RWPE1 (cell line): Measurements from ENCODE around the gene LINGO4.

Experiments
- CTCF ChIA-PET: fragments of 350-600 bp; sonication (Branson Sonifier 250); formaldehyde crosslinking; extraction: SDS; loops from one replicate; lab custom pipeline; 2021; lab: Yijun Ruan, JAX
- POLR2A ChIA-PET: fragments of 400-600 bp; formaldehyde crosslinking; extraction: SDS; loops from one replicate; lab custom pipeline; 2020; ENCODE audit warnings: antibody characterized with exemption; ENCODE audit not compliant: low non-redundant PET; lab: Yijun Ruan, JAX
- DNase-seq: peaks from one replicate; pipeline ENCODE4 v3.0.0; 2012; ENCODE audit warnings: low spot score
- H3K27ac ChIP-seq: fragments of 450-650 bp; 2 replicates; pipeline ENCODE4 v1.5.1; 2017
- CTCF ChIP-seq: fragments of 450-650 bp; conservative IDR thresholded peaks from 2 replicates; pipeline ENCODE4 v1.5.1; 2017; ENCODE audit warnings: low read depth, mild to moderate bottlenecking

The LINGO4 gene

DNA sequence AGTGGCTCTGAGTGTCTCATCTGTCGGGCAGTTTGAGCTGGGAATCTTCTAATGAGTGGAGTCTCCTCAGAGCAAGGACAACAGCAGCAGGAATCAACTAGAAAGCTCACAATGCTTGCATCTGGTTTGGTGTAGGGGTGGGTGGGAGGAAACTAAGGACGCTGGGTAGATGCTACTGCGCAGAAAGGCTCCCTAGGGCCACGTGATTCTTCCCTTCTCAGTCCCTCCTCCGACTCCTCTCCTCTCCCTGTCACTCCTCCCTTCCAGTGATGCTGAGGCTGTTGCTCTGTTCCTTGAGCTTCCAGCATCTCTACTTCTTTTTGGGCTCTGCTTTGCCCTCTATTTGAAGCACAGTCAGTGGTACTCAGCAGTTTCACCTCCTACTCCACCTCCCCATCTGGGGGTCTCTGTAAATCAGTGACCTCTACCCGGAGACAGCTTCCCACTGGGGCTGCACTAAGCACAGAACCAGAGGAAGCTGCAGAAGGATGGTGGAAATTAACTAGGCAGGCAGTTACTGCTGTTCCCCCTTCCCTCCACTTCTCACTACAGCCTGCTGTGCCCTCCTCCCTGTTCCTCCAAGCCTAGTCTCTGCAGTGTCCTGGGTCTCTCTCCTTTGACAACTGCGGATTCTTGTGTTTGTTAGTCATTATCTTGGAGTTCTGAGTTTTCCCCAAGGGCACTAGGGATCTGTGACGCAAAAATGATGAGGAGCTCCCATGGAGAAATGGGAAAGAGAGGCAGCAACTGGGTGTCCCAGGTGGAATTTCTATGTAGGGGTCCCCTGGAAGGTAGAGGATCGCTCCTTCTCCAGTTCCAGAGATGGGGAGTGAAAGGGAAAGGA is 5.8 kb downstream of the LINGO4 start:
- no peak for DNase-seq
- ChIA-PET POLR2A (no interaction called here), CTCF (interaction anchor here (0.6 to 1.3 kb wide), 2 partner anchors 8 to 731 kb away, joined by 3 to 4 read pairs; no protein-coding TSS in a partner anchor)
- no peak overlapping the region for H3K27ac ChIP-seq
- TF ChIP-seq CTCF, result no peak

- H3K27ac ChIP-seq, result no peak overlapping the region
- TF ChIP-seq CTCF, result no peak
- CTCF ChIA-PET, result interaction anchor here (0.6 to 1.3 kb wide), 2 partner anchors 8 to 730 kb away, joined by 3 to 4 read pairs; no protein-coding TSS in a partner anchor
- POLR2A ChIA-PET, result no interaction called here
- no peak for DNase-seq
Measured at GRCh38 chr1:151798571-151798970, 6.6 kb downstream of the LINGO4 start.

- TF ChIP-seq CTCF, result no peak
- peak overlapping the region; percentile 72 for H3K27ac ChIP-seq
- ChIA-PET POLR2A (no interaction called here), CTCF (interaction anchor here (0.8 to 1.1 kb wide), 3 partner anchors 13 to 84 kb away, joined by 3 to 5 read pairs (median 4); no protein-coding TSS in a partner anchor)
- peak; percentile 33 for DNase-seq
Measured at GRCh38 chr1:151790940-151791651, 14.1 kb downstream of the LINGO4 start.

DNA sequence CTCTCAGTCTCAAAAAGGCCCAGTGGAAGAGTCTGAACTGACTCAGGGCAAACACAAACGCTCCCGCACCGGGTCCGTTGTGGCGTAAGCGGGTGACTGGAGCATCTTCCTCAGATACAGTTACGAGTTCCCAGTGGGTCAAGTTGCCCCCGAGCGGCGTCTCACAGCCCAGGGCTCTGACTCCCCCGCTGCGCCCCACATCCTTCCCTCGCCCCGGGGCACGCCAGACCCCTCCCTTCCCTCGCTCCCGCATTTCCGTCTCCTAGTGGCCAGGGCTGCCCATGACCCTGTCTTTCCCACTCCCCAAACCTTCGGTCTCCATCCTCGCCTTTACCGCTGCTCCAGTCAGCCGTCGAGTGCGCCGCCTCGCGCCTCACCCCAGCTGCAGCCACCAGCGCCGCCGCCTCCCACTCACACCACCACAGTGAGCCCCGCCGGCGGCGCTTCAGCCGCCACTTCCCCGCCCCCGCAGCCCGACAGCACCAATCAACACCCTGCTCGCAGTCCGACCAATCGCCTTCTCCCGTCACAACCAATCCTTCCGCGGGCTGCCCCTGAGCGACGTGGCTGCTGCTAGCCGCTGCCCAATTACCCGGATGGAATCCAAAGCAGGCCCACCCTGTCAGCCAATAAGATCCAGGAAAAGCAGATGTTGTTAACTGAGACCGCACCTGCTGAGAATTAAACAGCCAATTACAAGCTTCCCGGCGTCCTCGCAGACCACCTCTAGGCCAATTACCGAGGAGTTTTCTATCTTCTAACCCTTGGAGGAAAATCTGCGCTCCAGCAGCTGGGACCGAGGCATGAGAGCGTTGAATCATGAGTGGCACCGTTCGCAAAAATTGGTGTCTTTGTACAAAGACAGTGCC is 14.9 kb downstream of the LINGO4 start, which contains the start of gene TDRKH:
TDRKH (minus strand) TSS at position 430 of the 869 bp plus-strand sequence. CDS start 7,478 bp downstream, outside the sequence.
- peak; percentile 100 for DNase-seq
- peak within 1 kb of the TSS; percentile 72 for H3K27ac ChIP-seq
- TF ChIP-seq CTCF, result peak; percentile 25; the same call in 1 of the 2 replicates
- ChIA-PET CTCF (interaction anchor here (0.7 to 1.1 kb wide), 4 partner anchors 14 to 257 kb away, joined by 3 to 5 read pairs (median 4); no protein-coding TSS in a partner anchor), POLR2A (interaction anchor here (0.6 kb wide), 1 partner anchor 173 kb away, joined by 5 read pairs; no protein-coding TSS in a partner anchor)

GRCh38 chr1:151787689-151788088 is 17.5 kb downstream of the LINGO4 start:
- TF ChIP-seq CTCF, result no peak
- no peak overlapping the region for H3K27ac ChIP-seq
- ChIA-PET CTCF (interaction anchor here (1.3 kb wide), 1 partner anchor 12 kb away, joined by 3 read pairs; no protein-coding TSS in a partner anchor), POLR2A (no interaction called here)
- no peak for DNase-seq
